Measurements from ENCODE around the gene MFNG.

Gene MFNG

DNA sequence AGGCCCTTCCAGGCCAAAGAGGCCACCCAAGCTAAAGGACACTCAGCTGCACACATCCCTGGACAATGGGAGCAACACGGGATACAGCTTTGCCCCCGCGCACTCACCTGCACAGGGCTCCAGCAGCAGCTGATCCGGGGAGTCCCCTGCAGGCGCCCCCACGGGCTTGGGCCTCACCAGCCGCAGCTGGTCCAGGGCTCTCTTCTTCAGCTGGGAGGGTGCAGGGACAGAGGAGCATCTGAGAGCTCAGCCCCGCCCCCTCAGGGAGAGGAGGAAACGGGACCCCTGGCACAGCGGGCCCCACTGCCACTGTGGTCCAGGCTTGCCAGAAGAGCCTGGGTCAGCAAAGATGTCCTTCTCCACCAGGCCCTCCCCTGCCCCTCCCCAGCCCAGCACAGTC, 7.8 kb upstream of the MFNG start:
- Histone ChIP-seq H3K4me1 (ENCODE audit: control insufficient read depth, insufficient read depth, low read length) (no peaks in the 10 kb centered on the region), H3K27ac (ENCODE audit: extremely low read depth, low read depth, low read length) (no peak overlapping the region), H3K4me3 (ENCODE audit: low read depth, low read length) (no peak overlapping the region), H3K9me3 (ENCODE audit: control insufficient read depth, insufficient read depth, low read depth, low read length) (no peaks in the 10 kb centered on the region), H3K36me3 (ENCODE audit: control insufficient read depth in 2 of 2, insufficient read depth in 1 of 2, low read length in 2 of 2) (peaks cover 0 to 42% of the 10 kb centered on the region in 2 experiments; a peak in 2 of 3 replicates)
- ChIA-PET CTCF (interaction anchor here (0.7 to 12.9 kb wide), 4 partner anchors 12 to 178 kb away, joined by 3 to 115 read pairs (median 4); no protein-coding TSS in a partner anchor), POLR2A (no interaction called here)
- TF ChIP-seq GLIS2 (tag by site-specific recombination; IDR thresholded peaks at IDR 0.05), result 0 out of 2 replicates have a peak, but pooled peaks have one; percentile 21
- TF ChIP-seq, protein P1, sequence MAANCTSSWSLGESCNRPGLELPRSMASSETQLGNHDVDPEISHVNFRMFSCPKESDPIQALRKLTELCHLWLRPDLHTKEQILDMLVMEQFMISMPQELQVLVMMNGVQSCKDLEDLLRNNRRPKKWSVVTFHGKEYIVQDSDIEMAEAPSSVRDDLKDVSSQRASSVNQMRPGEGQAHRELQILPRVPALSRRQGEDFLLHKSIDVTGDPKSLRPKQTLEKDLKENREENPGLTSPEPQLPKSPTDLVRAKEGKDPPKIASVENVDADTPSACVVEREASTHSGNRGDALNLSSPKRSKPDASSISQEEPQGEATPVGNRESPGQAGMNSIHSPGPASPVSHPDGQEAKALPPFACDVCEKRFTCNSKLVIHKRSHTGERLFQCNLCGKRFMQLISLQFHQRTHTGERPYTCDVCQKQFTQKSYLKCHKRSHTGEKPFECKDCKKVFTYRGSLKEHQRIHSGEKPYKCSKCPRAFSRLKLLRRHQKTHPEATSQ (tag by site-specific recombination; IDR thresholded peaks at IDR 0.05), result no peak

DNA sequence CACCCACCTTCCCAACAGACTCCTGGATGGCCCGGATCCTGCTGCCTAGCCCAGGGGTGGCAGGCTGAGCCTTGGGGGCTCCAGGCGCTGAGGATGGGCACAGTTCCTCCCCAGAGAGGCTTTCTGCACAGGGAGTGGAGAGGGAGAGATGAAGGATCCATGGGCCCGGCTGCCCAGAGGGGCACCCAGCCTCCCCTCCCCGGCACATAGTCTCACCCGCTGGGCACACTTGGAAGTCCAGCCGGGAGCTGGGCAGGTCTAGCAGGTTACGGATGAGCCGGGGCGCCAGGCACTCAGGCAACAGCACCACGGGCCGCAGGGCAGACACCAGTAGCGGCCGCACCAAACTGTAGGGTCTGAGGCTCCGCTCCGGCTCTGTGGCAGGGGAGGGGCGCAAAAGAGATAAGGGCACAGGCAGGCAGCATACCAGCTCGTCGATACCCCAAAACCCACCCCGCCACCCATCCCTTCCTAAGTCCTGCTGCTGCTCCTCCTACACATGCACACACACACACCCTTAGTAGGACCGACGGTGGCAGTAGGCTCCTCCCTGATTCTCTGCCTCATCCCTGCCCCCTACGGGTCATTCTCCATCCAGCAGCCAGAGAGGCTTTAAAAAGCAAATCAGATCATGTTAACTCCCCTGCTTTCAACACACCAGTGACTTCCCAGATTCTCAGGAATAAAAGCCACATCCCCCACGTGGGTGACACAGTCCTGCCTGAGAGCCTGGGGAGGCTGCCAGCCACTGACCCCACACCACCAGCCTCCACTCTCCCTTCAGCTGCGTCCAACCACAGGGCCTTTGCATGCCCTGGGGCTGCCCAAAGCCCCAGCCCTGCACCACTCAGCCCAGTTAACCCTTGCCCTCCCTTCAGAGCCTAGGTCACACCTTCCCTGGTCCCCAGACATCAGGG, 6.5 kb upstream of the MFNG start:
- Histone ChIP-seq H3K36me3 (ENCODE audit: control insufficient read depth in 2 of 2, insufficient read depth in 1 of 2, low read length in 2 of 2) (peaks cover 0 to 39% of the 10 kb centered on the region in 2 experiments; a peak in 2 of 3 replicates), H3K9me3 (ENCODE audit: control insufficient read depth, insufficient read depth, low read depth, low read length) (no peaks in the 10 kb centered on the region), H3K4me1 (ENCODE audit: control insufficient read depth, insufficient read depth, low read length) (no peaks in the 10 kb centered on the region), H3K4me3 (ENCODE audit: low read depth, low read length) (no peak overlapping the region), H3K27ac (ENCODE audit: extremely low read depth, low read depth, low read length) (no peak overlapping the region)
- peak; percentile 99 for TF ChIP-seq ZNF623 (tag by site-specific recombination; IDR thresholded peaks at IDR 0.05)
- TF ChIP-seq, protein P2, sequence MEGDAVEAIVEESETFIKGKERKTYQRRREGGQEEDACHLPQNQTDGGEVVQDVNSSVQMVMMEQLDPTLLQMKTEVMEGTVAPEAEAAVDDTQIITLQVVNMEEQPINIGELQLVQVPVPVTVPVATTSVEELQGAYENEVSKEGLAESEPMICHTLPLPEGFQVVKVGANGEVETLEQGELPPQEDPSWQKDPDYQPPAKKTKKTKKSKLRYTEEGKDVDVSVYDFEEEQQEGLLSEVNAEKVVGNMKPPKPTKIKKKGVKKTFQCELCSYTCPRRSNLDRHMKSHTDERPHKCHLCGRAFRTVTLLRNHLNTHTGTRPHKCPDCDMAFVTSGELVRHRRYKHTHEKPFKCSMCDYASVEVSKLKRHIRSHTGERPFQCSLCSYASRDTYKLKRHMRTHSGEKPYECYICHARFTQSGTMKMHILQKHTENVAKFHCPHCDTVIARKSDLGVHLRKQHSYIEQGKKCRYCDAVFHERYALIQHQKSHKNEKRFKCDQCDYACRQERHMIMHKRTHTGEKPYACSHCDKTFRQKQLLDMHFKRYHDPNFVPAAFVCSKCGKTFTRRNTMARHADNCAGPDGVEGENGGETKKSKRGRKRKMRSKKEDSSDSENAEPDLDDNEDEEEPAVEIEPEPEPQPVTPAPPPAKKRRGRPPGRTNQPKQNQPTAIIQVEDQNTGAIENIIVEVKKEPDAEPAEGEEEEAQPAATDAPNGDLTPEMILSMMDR (tag by site-specific recombination; IDR thresholded peaks at IDR 0.05), result peak; percentile 36
- TF ChIP-seq ZNF791 (tag by site-specific recombination; IDR thresholded peaks at IDR 0.05), result no peak
- peak; percentile 5; the same call in 1 of the 2 replicates for TF ChIP-seq GLIS2 (tag by site-specific recombination; IDR thresholded peaks at IDR 0.05)
- TF ChIP-seq, protein P3, sequence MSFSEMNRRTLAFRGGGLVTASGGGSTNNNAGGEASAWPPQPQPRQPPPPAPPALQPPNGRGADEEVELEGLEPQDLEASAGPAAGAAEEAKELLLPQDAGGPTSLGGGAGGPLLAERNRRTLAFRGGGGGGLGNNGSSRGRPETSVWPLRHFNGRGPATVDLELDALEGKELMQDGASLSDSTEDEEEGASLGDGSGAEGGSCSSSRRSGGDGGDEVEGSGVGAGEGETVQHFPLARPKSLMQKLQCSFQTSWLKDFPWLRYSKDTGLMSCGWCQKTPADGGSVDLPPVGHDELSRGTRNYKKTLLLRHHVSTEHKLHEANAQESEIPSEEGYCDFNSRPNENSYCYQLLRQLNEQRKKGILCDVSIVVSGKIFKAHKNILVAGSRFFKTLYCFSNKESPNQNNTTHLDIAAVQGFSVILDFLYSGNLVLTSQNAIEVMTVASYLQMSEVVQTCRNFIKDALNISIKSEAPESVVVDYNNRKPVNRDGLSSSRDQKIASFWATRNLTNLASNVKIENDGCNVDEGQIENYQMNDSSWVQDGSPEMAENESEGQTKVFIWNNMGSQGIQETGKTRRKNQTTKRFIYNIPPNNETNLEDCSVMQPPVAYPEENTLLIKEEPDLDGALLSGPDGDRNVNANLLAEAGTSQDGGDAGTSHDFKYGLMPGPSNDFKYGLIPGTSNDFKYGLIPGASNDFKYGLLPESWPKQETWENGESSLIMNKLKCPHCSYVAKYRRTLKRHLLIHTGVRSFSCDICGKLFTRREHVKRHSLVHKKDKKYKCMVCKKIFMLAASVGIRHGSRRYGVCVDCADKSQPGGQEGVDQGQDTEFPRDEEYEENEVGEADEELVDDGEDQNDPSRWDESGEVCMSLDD (tag by site-specific recombination; IDR thresholded peaks at IDR 0.05), result no peak
- TF ChIP-seq, protein P4, sequence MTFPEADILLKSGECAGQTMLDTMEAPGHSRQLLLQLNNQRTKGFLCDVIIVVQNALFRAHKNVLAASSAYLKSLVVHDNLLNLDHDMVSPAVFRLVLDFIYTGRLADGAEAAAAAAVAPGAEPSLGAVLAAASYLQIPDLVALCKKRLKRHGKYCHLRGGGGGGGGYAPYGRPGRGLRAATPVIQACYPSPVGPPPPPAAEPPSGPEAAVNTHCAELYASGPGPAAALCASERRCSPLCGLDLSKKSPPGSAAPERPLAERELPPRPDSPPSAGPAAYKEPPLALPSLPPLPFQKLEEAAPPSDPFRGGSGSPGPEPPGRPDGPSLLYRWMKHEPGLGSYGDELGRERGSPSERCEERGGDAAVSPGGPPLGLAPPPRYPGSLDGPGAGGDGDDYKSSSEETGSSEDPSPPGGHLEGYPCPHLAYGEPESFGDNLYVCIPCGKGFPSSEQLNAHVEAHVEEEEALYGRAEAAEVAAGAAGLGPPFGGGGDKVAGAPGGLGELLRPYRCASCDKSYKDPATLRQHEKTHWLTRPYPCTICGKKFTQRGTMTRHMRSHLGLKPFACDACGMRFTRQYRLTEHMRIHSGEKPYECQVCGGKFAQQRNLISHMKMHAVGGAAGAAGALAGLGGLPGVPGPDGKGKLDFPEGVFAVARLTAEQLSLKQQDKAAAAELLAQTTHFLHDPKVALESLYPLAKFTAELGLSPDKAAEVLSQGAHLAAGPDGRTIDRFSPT (tag by site-specific recombination; IDR thresholded peaks at IDR 0.05), result 0 out of 2 replicates have a peak, but pooled peaks have one; percentile 10
- TF ChIP-seq ZNF341 (tag by site-specific recombination; IDR thresholded peaks at IDR 0.05; ENCODE audit: low read depth), result 0 out of 2 replicates have a peak, but pooled peaks have one; percentile 18
- TF ChIP-seq GLIS1 (tag by site-specific recombination; IDR thresholded peaks at IDR 0.05), result peak; percentile 70
- TF ChIP-seq ZNF76 (tag by site-specific recombination; IDR thresholded peaks at IDR 0.05; ENCODE audit: borderline replicate concordance, low read depth), result no peak
- TF ChIP-seq, protein P5, sequence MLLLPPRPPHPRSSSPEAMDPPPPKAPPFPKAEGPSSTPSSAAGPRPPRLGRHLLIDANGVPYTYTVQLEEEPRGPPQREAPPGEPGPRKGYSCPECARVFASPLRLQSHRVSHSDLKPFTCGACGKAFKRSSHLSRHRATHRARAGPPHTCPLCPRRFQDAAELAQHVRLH (tag by site-specific recombination; IDR thresholded peaks at IDR 0.05), result no peak
- CTCF ChIA-PET, result interaction anchor here (0.6 to 12.9 kb wide), 7 partner anchors 9 to 176 kb away, joined by 3 to 115 read pairs (median 4); no protein-coding TSS in a partner anchor
- POLR2A ChIA-PET, result no interaction called here
